Sigmoid colon (tissue), 7 donors: ENCODE measurements around the gene GLRX. TPM values are rescaled to one million over a fixed set of nuclear protein-coding genes. Genes with fewer than 3 reads are reported as not detected.
"Not testable (repeated sequence)": the region's sequence is repeated elsewhere in the genome, so short reads cannot be mapped to it uniquely, and the experiment has no call there.

Source experiments
- DNase-seq: peaks from one replicate; pipeline ENCODE4 v3.0.0-alpha.2; 2019
- H3K27ac ChIP-seq, 4 donors: fragments of 200-600 bp; sonication (generic); one replicate each; pipeline ENCODE4 v1.5.1; 2016 to 2019; ENCODE audit warnings: mild to moderate bottlenecking in 1 of 4
- H3K27me3 ChIP-seq, 3 donors: fragments of 200-600 bp; sonication (generic); one replicate each; pipeline ENCODE4 v1.5.1; 2019; ENCODE audit warnings: mild to moderate bottlenecking in 1 of 3
- H3K36me3 ChIP-seq, 4 donors: fragments of 200-600 bp; sonication (generic); one replicate each; pipeline ENCODE4 v1.5.1; 2016 to 2019
- H3K4me1 ChIP-seq, 4 donors: fragments of 200-600 bp; sonication (generic); one replicate each; pipeline ENCODE4 v1.5.1; 2017 to 2019
- H3K4me3 ChIP-seq, 4 donors: fragments of 200-600 bp; sonication (generic); one replicate each; pipeline ENCODE4 v1.5.1; 2017 to 2019; ENCODE audit warnings: mild to moderate bottlenecking in 2 of 4, moderate library complexity in 1 of 4
- H3K9me3 ChIP-seq, 4 donors: fragments of 200-600 bp in 3 of 4; sonication (generic) in 3 of 4; one replicate each; pipeline versions ENCODE4 v1.5.1 to v1.6.1; 2013 to 2019
- EP300 ChIP-seq, 4 donors: sonication (generic); formaldehyde crosslinking; IDR thresholded peaks; one replicate each; pipeline ENCODE4 v1.6.1; 2017; ENCODE audit warnings: antibody characterized with exemption in 4 of 4
- POLR2A ChIP-seq, 2 donors: fragments of 450-650 bp; IDR thresholded peaks; one replicate each; pipeline ENCODE4 v1.6.1; 2016; ENCODE audit warnings: antibody characterized with exemption in 2 of 2, mild to moderate bottlenecking in 2 of 2, moderate library complexity in 2 of 2
- POLR2AphosphoS5 ChIP-seq, 4 donors: sonication (generic); formaldehyde crosslinking; IDR thresholded peaks; one replicate each; pipeline ENCODE4 v1.6.1; 2017; ENCODE audit warnings: antibody characterized with exemption in 4 of 4
- WGBS, 2 donors: extraction: QIAGEN DNeasy Blood & Tissue Kit; methylation state at CpG; one replicate each; pipeline ENCODE4 v1.1.7; 2013; 5-methylcytosine and 5-hydroxymethylcytosine counted together
- intact Hi-C: fragments of 100-400 bp; cut with DNase I; formaldehyde crosslinking; loops from one replicate; pipeline ENCODE4 v1.15.1; 2023
- polyA plus RNA-seq, 3 donors: library from polyadenylated mRNA; stranded (reverse); fragments of 200-250 nt; gene quantifications; one replicate each; pipeline ENCODE4 v1.2.3, GENCODE V29; 2013
- total RNA-seq, 4 donors: library from RNA; depleted of rRNA; stranded (reverse); fragments of >200 nt; gene quantifications; one replicate each; pipeline ENCODE4 v1.1.0, GENCODE V29; 2016
- TF ChIP-seq, protein P1 (sequence below), 4 experiments: fragments of 450-650 bp in 3 of 4; fragments of 200-600 bp in 1 of 4; IDR thresholded peaks; one replicate each; pipeline ENCODE4 v1.5.1; 2016 to 2019; ENCODE audit warnings: antibody characterized with exemption in 4 of 4, mild to moderate bottlenecking in 3 of 4, moderate library complexity in 2 of 4
- donor health status: healthy with polysubstance abuse.
- donor health status: Bipolar disorder and iron deficiency.
- donor health status: healthy.

GLRX gene, protein sequence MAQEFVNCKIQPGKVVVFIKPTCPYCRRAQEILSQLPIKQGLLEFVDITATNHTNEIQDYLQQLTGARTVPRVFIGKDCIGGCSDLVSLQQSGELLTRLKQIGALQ
- total RNA-seq (10 to 100 TPM; 30.2 to 43.2 (median 42.8) TPM), polyA plus RNA-seq (100 to 1,000 TPM; 220 to 409 (median 261) TPM)

DNA sequence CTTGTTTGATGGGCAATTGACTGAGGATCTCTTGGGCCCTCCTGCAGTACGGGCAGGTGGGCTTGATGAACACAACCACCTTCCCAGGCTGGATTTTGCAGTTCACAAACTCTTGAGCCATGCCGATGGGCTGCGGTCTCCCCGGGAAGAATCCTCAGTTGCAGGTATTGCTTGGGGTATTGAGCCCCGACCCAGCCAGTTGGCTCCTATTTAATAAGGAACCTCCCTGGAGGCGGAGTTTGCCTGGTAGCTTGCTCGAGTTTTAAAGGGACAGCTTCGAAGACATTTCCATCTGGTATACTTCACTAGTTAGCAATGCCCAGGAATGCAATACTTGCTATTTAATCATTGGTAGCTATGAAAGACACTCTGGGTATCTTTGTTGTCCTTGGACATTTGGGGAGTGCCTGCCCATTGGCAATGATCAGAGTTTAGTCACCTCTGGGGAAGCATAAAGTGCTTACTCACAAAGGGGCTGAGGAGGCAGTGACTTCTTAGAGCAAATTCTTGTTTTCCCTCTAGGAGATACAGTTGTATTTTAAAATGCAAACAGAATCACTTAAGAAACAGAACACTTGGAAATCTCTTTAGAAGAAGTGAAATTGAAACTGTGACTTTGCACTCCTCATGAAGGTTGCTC lies at the start of gene GLRX:
Gene GLRX (minus strand): TSS at position 185 of the 640 bp plus-strand sequence. CDS start 64 bp downstream, at position 121.
- peak; percentile 89 for DNase-seq
- Histone ChIP-seq H3K9me3 (no peaks in the 10 kb centered on the region), H3K27me3 (no peaks in the 10 kb centered on the region), H3K27ac (peak within 1 kb of the TSS; percentile 83 to 89 (median 85)), H3K4me3 (peak within 1 kb of the TSS; percentile 58 to 69 (median 64)), H3K36me3 (no peaks in the 10 kb centered on the region), H3K4me1 (peaks cover 0 to 53% (median 43%) of the 10 kb centered on the region in 4 donors)
- WGBS, 2 donors = 0% methylated on average over 8 of the region's 8 CpGs
- TF ChIP-seq POLR2A (IDR thresholded peaks at IDR 0.05) = peak in 1 of 2 donors; percentile 71
- TF ChIP-seq EP300 (IDR thresholded peaks at IDR 0.05) = no peak
- peak; percentile 54 to 78 (median 76) for TF ChIP-seq POLR2AphosphoS5 (IDR thresholded peaks at IDR 0.05)
- intact Hi-C loops = loop anchor here (5.0 kb wide), 3 partner anchors 90 to 175 kb away; partner anchors contain the start of genes RFESD and RHOBTB3

DNA sequence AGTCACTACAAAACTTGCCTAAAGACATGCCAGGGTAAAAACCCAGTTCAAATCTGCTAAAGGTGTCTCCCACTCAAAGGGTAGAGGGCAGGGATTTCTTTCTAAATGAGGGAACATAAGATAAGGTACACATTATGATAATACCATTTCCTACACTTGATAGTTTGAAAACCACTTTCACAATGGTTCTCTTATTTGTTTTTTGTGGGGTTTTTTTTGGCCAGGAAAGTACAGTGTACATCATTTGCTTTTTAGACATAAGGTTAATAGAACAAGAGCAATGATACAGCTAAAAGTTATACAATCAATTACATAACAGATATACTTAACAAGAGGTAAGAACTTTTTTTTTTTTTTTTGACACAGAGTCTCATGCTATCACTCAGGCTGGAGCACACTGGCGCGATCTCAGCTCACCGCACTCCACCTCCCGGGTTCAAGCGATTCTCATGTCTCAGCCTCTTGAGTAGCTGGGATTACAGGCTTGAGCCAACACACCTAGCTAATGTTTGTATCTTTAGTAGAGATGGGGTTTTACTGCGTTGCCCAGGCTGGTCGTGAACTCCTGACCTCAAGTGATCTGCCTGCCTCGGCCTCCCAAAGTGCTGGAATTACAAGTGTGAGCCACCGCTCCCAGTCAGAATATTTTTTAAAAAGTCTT lies 48.8 kb upstream of the GLRX start:
- no peak for DNase-seq
- Histone ChIP-seq H3K4me1 (no peaks in the 10 kb centered on the region), H3K27ac (no peak overlapping the region), H3K36me3 (no peaks in the 10 kb centered on the region), H3K27me3 (no peaks in the 10 kb centered on the region), H3K9me3 (no peaks in the 10 kb centered on the region), H3K4me3 (no peak overlapping the region)
- intact Hi-C loops = no loop called here
- TF ChIP-seq POLR2A (IDR thresholded peaks at IDR 0.05) (no peak), EP300 (IDR thresholded peaks at IDR 0.05) (no peak), POLR2AphosphoS5 (IDR thresholded peaks at IDR 0.05) (no peak)
- TF ChIP-seq, protein P1, sequence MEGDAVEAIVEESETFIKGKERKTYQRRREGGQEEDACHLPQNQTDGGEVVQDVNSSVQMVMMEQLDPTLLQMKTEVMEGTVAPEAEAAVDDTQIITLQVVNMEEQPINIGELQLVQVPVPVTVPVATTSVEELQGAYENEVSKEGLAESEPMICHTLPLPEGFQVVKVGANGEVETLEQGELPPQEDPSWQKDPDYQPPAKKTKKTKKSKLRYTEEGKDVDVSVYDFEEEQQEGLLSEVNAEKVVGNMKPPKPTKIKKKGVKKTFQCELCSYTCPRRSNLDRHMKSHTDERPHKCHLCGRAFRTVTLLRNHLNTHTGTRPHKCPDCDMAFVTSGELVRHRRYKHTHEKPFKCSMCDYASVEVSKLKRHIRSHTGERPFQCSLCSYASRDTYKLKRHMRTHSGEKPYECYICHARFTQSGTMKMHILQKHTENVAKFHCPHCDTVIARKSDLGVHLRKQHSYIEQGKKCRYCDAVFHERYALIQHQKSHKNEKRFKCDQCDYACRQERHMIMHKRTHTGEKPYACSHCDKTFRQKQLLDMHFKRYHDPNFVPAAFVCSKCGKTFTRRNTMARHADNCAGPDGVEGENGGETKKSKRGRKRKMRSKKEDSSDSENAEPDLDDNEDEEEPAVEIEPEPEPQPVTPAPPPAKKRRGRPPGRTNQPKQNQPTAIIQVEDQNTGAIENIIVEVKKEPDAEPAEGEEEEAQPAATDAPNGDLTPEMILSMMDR (IDR thresholded peaks at IDR 0.05) = no peak
- WGBS, 2 donors = 97 to 98% methylated on average over 9 of the region's 9 CpGs

DNA sequence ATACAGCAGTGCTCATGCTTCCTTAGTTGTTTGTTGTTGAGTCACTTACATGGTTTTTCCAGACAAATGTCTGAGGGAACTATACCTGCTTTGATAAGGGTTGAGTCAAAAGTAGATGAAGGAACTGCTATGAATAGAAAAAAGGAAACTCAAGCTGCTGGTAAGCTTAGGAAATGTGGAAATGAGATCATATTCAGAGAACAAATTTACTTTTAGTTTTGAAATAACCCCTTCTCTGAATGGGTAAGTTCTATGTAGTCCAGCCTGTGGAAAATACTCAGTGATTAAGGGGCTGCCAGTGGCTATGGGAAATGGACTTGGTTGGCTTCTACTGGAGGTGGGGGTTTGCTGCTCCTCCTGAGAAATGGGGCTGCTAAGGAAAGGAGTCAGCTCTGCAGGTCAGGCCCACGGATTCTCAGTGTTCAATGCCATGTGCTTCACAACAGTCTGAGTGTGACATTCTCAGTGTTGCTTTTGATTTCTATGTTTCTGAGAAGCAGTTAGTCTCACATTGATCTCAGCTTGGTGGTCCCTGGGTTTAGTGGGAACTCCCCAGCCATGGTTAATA lies 47.7 kb upstream of the GLRX start:
- intact Hi-C loops = no loop called here
- no peaks in the 10 kb centered on the region for H3K36me3 ChIP-seq
- 68 to 75% methylated on average over 1 of the region's 1 CpG for WGBS, 2 donors
- H3K4me3 ChIP-seq = no peak overlapping the region
- no peaks in the 10 kb centered on the region for H3K4me1 ChIP-seq
- H3K27ac ChIP-seq = peak overlapping the region in 1 of 4 donors; percentile 33
- TF ChIP-seq, protein P1 (IDR thresholded peaks at IDR 0.05) = no peak
- peak in 1 of 4 donors; percentile 27 for TF ChIP-seq POLR2AphosphoS5 (IDR thresholded peaks at IDR 0.05)
- DNase-seq = no peak
- no peaks in the 10 kb centered on the region for H3K27me3 ChIP-seq
- no peaks in the 10 kb centered on the region for H3K9me3 ChIP-seq

DNA sequence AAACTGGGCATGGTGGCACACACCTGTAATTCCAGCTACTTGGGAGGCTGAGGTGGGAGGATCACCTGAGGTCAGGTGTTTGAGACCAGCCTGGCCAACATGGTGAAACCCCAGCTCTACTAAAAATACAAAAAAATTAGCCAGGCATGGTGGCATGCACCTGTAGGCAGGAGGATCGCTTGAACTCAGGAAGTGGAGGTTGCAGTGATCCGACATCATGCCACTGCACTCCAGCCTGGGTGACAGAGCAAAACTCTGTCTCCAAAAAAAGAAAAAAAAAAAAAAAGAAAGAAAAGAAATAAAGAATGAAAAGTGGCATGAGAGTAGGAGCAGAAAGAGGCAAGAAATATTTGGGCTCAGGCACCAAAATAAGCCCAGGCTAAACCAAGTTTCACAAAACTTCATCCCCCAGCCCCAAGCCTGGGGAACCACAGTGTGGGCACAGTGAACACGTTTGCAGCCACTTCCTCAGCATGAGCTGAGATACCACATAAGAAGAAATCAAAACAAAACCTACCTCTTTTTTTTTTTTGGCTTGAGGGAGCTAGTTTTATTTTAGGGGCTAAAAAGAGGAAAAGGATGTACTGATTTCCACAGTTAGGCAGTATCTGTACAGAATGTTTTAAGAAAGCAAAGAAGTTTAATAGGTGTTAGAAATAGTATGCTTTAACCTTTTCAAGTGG lies 46.8 kb upstream of the GLRX start:
- intact Hi-C loops, H3K4me3 ChIP-seq, DNase-seq, H3K36me3 ChIP-seq, H3K4me1 ChIP-seq, H3K27me3 ChIP-seq, H3K9me3 ChIP-seq: not testable (repeated sequence)
- WGBS, 2 donors = 44 to 78% methylated on average over 3 of the region's 3 CpGs
- peak overlapping the region in 1 of 4 donors; percentile 33 for H3K27ac ChIP-seq

DNA sequence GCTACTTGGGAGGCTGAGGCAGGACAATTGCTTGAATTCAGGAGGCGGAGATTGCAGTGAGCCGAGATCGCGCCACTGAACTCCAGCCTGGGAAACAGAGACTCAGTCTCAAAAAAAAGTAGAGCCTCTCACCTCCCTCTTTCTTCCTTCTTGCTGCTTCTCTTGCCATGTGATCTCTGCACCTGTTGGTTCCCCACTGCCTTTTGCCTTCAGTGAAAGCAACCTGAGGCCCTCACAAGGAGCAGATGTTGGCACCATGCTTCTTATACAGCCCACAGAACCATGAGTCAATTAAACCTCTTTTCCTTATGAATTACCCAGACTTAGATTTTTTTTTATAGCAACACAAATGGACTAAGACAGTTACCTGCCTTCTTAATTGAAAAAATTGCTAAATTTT lies 45.6 kb upstream of the GLRX start:
- no peak for DNase-seq
- H3K27me3 ChIP-seq = no peaks in the 10 kb centered on the region
- H3K9me3 ChIP-seq = no peaks in the 10 kb centered on the region
- no peak overlapping the region for H3K27ac ChIP-seq
- no peaks in the 10 kb centered on the region for H3K36me3 ChIP-seq
- intact Hi-C loops = no loop called here
- 98 to 99% methylated on average over 4 of the region's 4 CpGs for WGBS, 2 donors
- no peak for TF ChIP-seq EP300 (IDR thresholded peaks at IDR 0.05)
- no peak for TF ChIP-seq POLR2AphosphoS5 (IDR thresholded peaks at IDR 0.05)
- TF ChIP-seq, protein P1 (IDR thresholded peaks at IDR 0.05) = no peak
- no peak for TF ChIP-seq POLR2A (IDR thresholded peaks at IDR 0.05)
- no peak overlapping the region for H3K4me3 ChIP-seq
- no peaks in the 10 kb centered on the region for H3K4me1 ChIP-seq
